Activated CD4-positive, alpha-beta T cell treated with anti-CD3 and anti-CD28 coated beads, Interleukin-10, Interleukin-2, amounts not matched to agents 100 ng/mL and 50 ng/mL, durations not matched to agents 16 hours and 8 hours (primary cell): ENCODE results near the gene TIE1.
"Not testable (repeated sequence)": the region's sequence is repeated elsewhere in the genome, so short reads cannot be mapped to it uniquely, and the experiment has no call there.

Experiments used
- DNase-seq: peaks from one replicate; pipeline ENCODE4 v3.0.0-alpha.2; 2020

The TIE1 gene

DNA sequence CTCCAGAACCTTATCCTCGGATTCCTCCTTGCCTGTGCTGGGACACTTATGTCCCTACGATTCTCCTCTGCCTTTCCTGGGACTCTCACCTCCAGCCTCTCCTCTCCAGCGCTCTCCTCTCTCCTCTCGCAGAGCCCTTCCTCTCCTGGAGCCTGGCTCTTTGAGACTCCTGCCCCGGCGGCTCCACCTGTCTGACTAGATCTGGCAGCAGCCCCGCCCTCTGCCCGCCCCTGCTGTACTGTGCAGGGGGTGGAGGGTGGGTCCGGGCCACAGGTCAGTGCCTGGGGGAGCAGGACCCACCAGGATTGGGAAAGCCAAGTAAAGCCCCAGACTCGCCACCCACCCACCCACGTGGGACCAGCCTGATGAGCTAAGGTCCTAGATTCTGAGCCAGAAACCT is 65.4 kb downstream of the TIE1 start:
- DNase-seq: peak; percentile 32

DNA sequence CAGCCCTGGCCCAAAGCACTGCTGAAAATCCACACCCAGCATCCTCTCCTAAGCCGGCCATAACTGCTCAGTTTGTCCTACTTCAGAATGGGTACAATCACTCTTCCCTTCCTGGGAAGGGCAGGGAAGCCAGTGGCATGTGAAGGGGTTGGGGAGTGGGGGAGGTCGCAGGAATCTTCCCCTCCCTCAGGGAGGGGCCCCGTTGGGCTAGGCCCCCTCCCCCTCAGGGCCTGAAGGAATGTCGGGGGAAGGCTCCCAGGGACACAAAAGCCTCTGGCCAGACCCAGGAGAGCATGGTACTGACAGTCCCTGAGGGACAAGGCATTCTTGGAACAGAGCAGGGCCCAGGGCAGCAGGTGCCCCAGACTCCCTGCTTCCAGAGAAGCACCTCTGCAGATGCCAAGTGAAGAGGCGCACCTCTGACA is 65.8 kb downstream of the TIE1 start:
- DNase-seq: no peak

DNA sequence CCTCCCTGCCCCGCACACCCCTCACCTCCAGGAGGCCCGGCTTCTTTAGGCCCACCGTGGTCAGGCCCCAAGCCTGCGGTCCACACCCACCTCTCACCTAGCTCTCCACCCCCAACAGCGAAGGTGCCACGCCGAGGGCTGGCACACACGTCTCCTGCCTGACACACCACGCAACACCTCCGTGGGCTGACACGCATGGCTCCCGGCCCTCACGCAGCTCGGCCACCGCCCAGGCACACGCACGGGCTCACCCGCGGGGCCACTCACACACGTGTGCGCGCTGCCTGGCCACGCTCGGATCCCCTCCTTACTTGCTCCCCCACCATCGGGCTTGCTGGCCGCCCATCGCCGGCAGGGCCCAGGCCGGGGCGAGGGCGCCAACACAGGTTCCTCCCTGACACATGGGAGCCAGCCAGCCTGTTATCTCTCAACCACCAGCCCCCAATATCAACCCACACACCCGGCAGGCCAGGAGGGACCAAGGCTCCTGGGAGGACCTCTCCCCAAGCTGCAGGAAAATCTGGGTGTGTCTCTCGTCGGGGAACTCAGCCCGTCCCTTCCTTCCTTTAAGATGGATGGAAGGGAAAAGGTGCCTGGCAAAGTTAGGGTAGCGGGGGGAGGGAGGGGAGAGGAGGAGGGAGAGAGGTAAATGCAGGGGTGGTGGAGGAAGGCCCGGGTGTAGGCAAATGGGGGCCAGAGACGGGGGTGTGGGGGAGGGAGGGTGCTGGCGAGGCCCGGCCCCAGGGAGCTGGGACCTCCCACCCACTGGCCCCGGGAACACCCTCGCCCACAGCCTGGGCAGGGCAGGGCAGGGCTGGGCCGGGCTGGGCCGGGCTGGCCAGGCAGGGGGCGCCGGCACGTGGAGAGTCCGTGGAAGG is 66.5 kb downstream of the TIE1 start:
- DNase-seq: peak; percentile 37

DNA sequence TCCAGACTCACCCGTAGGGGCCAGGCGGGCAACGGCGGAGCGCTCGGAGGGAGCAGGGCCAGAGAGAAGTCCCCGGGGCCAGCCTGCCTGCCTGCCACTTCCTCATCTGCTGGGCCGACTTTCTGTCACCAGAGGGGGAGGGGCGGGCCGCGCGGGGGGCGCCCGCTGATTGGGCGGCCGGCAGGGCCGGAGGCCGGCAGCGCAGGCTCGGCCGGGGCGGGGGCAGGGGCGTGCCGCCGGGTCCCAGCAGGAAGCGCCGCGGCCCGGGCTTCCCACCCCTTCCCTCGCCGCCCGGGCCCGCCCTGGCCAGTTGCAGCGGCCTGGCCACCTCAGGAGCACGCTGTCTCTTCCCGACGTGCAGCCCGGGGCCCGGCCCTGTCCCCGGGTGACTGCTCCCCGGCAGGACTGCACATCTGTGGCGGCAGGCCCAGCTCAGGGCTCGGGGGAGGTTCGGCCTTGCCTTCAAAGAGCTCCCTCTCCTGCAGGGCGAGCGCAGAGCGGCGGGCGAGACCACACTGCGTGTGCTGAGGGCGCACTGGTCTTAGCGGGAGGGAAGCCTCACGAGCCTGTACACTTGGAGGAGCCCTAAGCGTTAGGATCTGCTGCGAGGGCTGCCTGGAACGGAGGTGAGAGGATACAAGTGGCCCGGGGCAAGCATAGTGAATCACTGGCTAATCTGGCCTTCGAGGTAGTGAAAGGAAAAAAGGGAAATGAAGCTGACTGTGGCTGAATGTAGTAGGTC is 67.3 kb downstream of the TIE1 start, which contains the start of gene ELOVL1:
Gene ELOVL1, minus strand, starts transcription at position 108 of the 742 bp plus-strand sequence. CDS start 2,402 bp downstream, outside the sequence.
- DNase-seq: peak; percentile 96

DNA sequence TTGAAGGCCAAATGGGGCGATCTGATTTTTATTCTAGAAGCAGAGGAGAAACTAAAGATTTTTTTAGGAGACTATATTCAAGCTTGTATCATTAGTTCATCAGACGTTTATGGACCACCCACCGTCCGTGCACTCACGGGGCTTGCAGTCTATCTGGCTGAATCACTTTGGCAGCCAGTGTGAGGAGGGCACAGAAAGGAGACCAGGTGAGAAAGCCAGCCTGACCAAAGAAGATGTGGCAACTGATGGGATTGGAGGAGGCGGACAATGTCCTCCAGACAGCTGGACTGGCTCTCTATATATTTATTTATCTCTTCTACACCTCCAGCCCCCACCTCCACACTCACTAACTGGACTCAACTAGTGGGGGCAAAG is 67.9 kb downstream of the TIE1 start:
- no peak for DNase-seq

DNA sequence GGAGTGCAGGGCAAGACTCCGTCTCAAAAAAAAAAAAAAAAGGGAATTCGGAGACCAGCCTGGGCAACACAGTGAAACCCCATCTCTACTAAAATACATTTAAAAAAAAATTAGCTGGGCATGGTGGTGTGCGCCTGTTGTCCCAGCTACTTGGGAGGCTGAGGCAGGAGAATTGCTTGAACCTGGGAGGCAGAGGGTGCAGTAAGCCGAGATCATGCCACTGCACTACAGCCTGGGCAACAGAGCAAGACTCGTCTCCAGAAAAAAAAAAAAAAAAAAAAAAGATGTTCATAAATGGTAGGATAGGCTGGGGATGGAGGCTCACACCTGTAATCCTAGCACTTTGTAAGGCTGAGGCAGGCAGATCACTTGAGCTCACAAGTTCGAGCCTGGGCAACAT is 69.0 kb downstream of the TIE1 start:
- DNase-seq: not testable (repeated sequence)

DNA sequence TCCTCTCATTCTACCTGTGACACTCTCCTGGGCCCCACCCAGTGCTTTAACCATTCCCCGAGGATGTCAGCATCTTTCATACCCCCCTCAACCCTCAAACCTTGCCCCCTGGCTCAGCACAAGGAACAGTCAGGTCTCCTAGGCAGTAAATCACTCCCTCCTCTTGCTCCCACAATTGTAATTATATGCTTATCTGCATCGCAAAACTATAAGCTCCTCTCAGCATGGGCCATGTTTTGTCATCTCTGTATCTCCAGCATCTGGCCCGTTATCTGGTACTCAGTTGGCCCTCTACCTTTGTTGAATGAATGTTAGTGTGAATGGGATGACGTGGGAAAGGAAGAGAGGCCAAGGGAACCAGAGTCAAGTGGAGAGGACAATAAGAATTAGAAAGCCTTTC is 69.8 kb downstream of the TIE1 start:
- no peak for DNase-seq

DNA sequence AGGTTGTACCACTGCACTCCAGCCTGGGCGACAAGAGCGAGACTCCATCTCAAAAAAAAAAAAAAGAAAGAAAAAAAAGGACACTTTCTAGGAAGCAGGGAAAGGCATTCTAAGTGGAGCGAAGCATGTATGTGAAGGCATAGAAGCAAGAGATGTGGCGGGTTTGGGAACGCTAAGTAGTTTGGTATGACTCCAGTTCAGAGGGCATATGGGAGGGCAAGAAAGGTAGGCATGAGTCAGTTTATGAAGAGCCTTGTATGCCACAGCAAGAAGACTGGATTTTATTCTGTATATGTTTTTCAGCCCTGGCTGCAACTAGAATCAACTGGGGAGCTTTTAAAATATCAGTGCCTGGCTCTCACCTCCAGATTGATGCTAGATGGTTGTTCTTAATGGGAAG is 71.4 kb downstream of the TIE1 start:
- DNase-seq: no peak
